ENCODE data around the gene KRTAP5-6.

Gene KRTAP5-6

DNA sequence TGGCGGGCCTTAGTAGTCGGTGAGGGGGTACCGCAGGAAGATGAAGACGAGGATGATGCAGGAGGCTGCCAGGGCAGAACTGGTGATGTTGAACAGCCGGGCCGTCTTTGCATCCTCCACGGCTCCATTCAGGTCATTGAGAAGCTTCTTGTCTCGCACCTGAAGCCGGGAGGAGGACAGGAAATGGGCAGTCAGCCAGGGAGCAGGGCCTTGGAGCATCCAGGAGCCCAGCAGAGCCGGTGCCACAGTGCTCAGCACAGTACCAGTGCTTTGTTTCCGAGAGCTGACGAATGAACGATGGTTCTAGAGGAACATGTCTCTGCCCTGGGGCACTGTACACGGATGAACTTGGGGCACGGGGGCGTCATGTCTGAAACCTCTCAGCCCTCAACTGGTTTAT, 38.3 kb downstream of the KRTAP5-6 start:
- DNase-seq, result no peak

DNA sequence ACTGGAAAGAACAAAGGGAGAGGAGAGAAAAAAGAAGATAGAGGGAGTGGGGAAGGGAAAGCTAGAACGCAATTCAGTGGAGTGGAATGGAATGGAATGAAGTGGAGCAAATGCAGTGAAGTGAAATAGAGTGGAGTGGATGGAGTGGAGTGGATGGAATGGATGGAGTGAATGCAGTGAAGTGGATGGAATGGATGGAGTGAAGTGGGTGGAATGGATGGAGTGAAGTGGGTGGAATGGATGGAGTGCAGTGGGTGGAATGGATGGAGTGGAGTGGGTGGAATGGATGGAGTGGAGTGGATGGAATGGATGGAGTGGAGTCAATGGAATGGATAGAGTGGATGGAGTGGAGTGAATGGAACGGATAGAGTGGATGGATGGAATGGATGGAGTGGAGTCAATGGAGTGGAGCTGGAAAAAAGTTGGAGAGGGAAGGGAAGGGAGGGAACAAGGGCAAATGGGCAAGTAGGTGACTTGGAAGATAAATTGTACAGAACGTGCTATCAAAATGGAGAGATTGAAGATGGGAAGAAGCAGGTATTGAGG, 39.5 kb downstream of the KRTAP5-6 start:
- no peak for DNase-seq

DNA sequence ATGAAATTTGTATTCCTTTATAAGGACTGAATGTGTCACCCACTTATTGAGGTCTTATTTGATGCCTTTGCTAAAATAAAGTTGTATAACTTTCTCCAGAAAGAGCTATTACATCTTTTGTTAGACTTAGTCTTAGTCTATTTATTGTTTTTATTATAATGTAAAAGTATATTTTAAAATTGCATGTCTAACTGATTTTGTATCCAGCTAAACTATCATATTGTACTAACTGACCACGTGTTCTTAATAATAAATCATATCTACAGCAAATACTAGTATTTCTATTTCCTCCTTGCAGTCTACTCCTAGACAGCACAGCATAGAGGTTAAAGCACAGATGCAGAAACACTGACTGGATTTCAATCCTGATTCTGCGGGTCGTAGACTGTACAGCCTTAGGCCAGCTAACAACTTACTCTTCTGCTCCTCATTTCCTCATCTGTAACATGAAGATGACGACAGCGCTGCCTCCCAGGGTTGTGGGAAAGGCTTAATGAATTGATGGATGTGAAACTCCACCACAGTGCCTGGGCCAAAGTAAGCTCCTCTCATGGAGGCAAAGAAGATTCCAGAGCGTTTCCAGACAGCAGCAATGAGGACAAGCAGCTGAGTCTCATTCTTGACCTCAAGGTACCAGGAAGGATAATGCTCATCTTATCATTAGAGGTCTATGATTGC, 40.2 kb downstream of the KRTAP5-6 start:
- no peak for DNase-seq

- no peak for DNase-seq
Observed at GRCh38 chr11:1738380-1738779, 41.4 kb downstream of the KRTAP5-6 start.

DNA sequence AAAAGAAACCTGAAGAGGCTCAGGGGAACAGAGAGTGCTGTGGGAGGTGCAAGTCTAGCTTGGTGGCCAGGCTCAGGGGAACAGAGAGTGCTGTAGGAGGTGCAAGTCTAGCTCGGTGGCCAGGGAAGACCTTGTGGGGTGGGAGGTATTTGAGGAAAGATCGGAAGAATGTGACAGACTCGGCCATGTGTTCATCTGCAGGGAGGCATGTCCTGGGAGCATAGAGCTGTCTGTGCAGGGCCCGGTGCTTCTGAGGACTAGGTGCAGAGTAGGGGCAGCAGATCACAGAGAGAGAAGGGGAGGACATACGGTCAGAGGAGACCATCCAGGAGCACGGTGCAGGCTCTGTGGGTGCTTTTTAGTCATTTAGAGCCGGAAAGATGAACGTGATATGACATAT, 42.6 kb downstream of the KRTAP5-6 start:
- DNase-seq, result no peak

DNA sequence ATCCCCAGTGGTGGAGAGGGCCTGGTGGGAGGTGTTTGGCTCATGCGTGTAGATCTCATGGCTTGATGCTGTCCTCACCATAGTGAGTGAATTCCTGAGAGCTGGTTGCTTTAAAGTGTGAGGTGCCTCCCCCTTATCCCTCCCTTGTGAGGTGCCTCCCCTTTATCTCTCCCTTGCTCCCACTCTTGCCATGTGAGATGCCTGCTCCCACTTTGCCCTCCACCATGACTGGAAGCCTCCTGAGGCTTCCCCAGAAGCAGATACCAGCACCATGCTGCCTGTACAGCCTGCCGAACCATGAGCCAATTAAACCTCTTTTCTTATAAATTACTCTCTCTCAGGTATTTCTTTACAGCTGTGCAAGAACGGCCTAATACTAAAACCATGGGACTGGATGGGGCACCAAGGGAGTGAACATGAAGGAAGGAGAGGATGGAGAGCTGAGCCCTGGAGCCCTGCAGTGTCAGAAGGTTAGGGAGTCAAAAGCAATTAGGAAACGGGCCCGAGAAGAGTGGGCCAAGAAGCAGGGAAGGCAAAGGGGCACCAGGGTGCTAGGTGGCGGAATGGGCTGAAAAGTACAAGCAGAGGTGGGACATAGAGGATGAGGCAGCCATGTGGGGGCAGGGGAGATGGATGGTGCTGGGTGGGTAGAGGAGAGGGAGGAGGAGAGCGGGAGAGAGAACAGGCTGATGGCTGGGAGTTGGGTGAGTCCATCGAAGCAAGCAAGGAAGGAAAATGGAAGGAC, 44.0 kb downstream of the KRTAP5-6 start:
- no peak for DNase-seq

GRCh38 chr11:1741741-1742140, 44.7 kb downstream of the KRTAP5-6 start:
- DNase-seq, result no peak

- no peak for DNase-seq
Observed at GRCh38 chr11:1742371-1742770, 45.4 kb downstream of the KRTAP5-6 start.

GRCh38 chr11:1742869-1743584, 46.0 kb downstream of the KRTAP5-6 start:
- no peak for DNase-seq

- DNase-seq, result no peak
Observed at GRCh38 chr11:1743585-1744136, 46.7 kb downstream of the KRTAP5-6 start.

DNA sequence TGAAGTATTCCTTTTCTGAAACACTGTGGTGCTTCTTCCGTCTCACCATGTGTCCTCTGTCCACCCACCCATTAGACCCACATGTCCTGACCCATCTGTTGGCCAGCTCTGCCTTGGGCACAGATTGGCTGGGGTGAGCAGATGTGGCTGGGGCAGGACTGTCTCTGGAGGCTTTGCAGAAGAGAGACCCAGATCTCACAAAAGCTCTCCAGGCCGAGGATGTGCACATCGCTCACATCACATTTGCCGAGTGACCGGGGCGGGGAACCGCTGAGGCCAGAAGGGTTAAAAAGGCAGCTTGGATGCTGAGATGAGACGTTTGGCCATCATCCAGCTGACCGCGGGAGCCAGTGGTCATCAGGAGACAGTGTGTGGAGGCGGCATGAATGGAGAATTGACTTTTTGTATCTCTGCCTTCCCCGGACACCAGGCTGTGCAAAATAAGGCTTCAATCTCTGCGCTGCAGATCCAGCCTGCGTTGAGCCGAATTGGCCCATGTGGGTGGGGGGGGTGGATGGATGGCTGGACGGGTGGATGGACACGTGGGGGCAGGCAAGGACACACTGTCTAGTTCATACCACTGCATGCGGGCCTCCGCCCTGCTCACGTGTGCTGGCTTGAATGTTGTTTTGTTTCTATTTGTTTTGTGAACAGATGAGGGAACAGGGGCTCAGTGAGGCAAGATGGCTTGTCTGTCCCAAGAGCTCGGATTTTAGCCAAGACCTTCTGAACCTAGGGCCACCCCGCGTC, 47.3 kb downstream of the KRTAP5-6 start:
- DNase-seq, result no peak

DNA sequence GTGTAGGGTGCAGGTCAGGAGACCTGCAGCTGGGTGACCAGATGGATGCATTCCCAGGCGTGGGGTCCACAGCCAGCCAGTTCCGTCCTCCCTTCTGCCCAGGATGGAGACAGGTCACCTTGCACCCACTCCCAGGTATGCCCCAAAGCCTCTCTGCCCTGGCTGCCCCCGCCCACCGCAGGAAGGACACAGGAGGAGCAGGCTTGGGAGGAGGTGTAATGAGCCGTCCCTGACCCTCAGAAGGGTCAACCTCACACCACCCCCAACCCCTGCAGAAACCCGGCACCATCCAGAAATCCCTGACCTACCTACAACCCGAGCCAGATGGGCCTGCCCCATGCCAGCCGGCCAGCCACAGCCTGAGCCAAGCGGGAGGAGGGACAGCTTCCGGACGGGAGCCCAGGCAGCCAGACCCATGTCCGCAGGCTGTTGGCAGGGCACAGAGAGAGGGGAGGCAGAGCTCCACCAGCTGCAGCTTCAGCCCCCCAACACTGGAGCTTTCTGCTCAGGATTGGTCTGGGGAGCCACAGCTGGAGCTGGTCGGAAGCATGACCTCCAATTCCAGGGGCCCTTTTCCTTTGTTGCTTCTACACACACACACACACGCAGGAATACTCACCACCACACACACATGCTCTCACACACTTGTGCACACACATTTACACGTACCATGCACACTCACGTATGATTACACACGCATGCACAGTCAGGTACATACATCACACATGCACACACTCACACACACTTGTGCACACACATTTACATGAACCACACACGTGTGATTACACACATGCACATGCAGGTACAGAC, 48.1 kb downstream of the KRTAP5-6 start:
- DNase-seq, result no peak

DNA sequence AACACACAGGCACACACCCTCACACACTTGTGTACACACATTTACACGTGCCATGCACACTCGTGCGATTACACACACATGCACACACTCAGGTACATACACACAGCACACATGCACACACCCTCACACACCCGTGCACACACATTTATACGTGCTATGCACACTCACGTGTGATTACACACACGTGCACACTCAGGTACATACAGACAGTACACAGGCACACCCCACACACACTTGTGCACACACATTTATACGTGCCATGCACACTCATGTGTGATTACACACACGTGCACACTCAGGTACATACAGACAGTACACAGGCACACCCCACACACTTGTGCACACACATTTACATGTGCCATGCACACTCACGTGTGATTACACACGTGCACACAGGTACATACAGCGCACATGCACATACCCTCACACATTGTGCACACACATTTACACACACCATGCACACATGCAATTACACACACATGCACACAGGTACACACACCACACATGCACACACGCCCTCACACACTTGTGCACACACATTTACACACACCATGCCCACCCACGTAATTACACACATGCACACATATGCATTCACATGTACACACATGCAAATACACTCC, 48.8 kb downstream of the KRTAP5-6 start:
- DNase-seq, result peak; percentile 14

GRCh38 chr11:1746511-1746931, 49.5 kb downstream of the KRTAP5-6 start:
- DNase-seq, result peak; percentile 26

GRCh38 chr11:1746956-1747752, 50.2 kb downstream of the KRTAP5-6 start:
- DNase-seq, result peak; percentile 23
